Neural progenitor cell (in vitro differentiated cells): ENCODE data around the gene KRTAP5-1. TPM values are rescaled to one million over a fixed set of nuclear protein-coding genes. Genes with fewer than 3 reads are reported as not detected.
"Not testable (repeated sequence)": the region's sequence is repeated elsewhere in the genome, so short reads cannot be mapped to it uniquely, and the experiment has no call there.

Experiments
- DNase-seq: peaks from one replicate; pipeline ENCODE4 v3.0.0-alpha.2; 2016; ENCODE audit warnings: low spot score
- H2AFZ ChIP-seq: fragments of 200-600 bp; sonication (generic); replicated peaks from 2 replicates; pipeline ENCODE4 v1.6.1; 2016; ENCODE audit warnings: antibody characterized with exemption
- H3F3A ChIP-seq: fragments of 200-600 bp; sonication (generic); 2 replicates; pipeline ENCODE4 v1.6.1; 2016; ENCODE audit warnings: antibody characterized with exemption, low read depth
- H3K27ac ChIP-seq: fragments of 200-600 bp; sonication (generic); 2 replicates; pipeline ENCODE4 v1.5.1; 2016; ENCODE audit warnings: mild to moderate bottlenecking
- H3K27me3 ChIP-seq: fragments of 200-600 bp; sonication (generic); 2 replicates; pipeline ENCODE4 v1.6.1; 2016; ENCODE audit warnings: mild to moderate bottlenecking, moderate library complexity
- H3K36me3 ChIP-seq: fragments of 200-600 bp; sonication (generic); 2 replicates; pipeline ENCODE4 v1.5.1; 2016
- H3K4me1 ChIP-seq: fragments of 200-600 bp; sonication (generic); 2 replicates; pipeline ENCODE4 v1.6.1; 2016; ENCODE audit warnings: mixed run types
- H3K4me2 ChIP-seq: fragments of 200-600 bp; sonication (generic); 2 replicates; pipeline ENCODE4 v1.6.1; 2016
- H3K4me3 ChIP-seq: fragments of 200-600 bp; sonication (generic); 2 replicates; pipeline ENCODE4 v1.5.1; 2016
- H3K79me2 ChIP-seq: fragments of 200-600 bp; sonication (generic); 2 replicates; pipeline ENCODE4 v1.6.1; 2016; ENCODE audit warnings: low read depth
- H3K9ac ChIP-seq: fragments of 200-600 bp; sonication (generic); 2 replicates; pipeline ENCODE4 v1.6.1; 2016
- H3K9me3 ChIP-seq: fragments of 200-600 bp; sonication (generic); 2 replicates; pipeline ENCODE4 v1.5.1; 2016; ENCODE audit warnings: low read depth
- H4K20me1 ChIP-seq: fragments of 200-600 bp; sonication (generic); 2 replicates; pipeline ENCODE4 v1.6.1; 2016; ENCODE audit warnings: low read depth
- H3K27ac Mint-ChIP-seq: 3 replicates; pipeline ENCODE4 v1.8.0; 2021; ENCODE audit warnings: mixed read lengths
- H3K27me3 Mint-ChIP-seq: 2 replicates; pipeline ENCODE4 v1.8.0; 2022; ENCODE audit warnings: low read depth, mild to moderate bottlenecking, inconsistent platforms, moderate library complexity, mixed read lengths; ENCODE audit not compliant: insufficient read depth
- H3K36me3 Mint-ChIP-seq: 3 replicates; pipeline ENCODE4 v1.8.0; 2021; ENCODE audit warnings: mixed read lengths
- H3K4me1 Mint-ChIP-seq: 3 replicates; pipeline ENCODE4 v1.8.0; 2021; ENCODE audit warnings: mixed read lengths
- H3K4me3 Mint-ChIP-seq: 3 replicates; pipeline ENCODE4 v1.8.0; 2021; ENCODE audit warnings: mild to moderate bottlenecking, moderate library complexity, mixed read lengths
- H3K9me3 Mint-ChIP-seq: 3 replicates; pipeline ENCODE4 v1.8.0; 2020; ENCODE audit warnings: mixed read lengths
- EZH2 ChIP-seq: fragments of 200-600 bp; sonication (generic); IDR thresholded peaks from 2 replicates; pipeline ENCODE4 v1.6.1; 2017; ENCODE audit warnings: antibody characterized with exemption, mild to moderate bottlenecking, moderate library complexity
- EZH2phosphoT487 ChIP-seq: fragments of 200-600 bp; sonication (generic); IDR thresholded peaks from 2 replicates; pipeline ENCODE4 v1.6.1; 2017; ENCODE audit warnings: antibody characterized with exemption
- total RNA-seq: library from RNA; depleted of rRNA; stranded (reverse); fragments of >200 nt; gene quantifications from 2 replicates; pipeline ENCODE4 v1.2.3, GENCODE V29; 2015; ENCODE audit warnings: low replicate concordance
- TF ChIP-seq, protein P1 (sequence below): fragments of 200-600 bp; sonication (generic); IDR thresholded peaks from 2 replicates; pipeline ENCODE4 v1.5.1; 2017; ENCODE audit warnings: antibody characterized with exemption, mild to moderate bottlenecking

KRTAP5-1 gene
- total RNA-seq, 1 donor from 2014 or later = not detected

DNA sequence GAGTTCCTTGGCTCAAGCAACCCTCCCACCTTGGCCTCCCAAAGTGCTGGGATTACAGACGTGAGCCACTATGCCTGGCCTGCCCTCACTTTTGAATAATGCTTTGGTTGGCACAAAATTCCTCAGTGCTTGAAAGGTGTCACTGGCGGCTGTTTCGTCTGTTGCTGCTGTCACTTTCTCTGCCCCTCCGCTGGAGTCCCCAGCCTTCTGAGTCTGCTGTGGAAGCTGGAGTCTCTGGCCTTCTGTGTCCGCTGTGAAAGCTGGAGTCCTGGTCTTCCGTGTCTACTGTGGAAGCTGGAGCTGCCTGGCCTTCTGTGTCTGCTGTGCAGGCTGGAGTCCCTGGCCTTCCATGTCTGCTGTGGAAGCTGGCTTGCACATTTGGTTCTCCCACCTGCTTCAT, 4.9 kb upstream of the KRTAP5-1 start:
- no peaks in the 10 kb centered on the region for H3K4me1 Mint-ChIP-seq
- H3K27me3 Mint-ChIP-seq = peaks cover 21% of the 10 kb centered on the region
- Histone ChIP-seq H3F3A (no peaks in the 10 kb centered on the region), H2AFZ (no peak overlapping the region), H3K9me3 (no peaks in the 10 kb centered on the region), H3K4me2 (no peak overlapping the region), H3K36me3 (no peaks in the 10 kb centered on the region), H3K4me3 (no peak overlapping the region), H3K27ac (no peak overlapping the region), H3K79me2 (no peaks in the 10 kb centered on the region), H4K20me1 (no peaks in the 10 kb centered on the region), H3K9ac (no peak overlapping the region), H3K27me3 (peaks cover 69% of the 10 kb centered on the region), H3K4me1 (no peaks in the 10 kb centered on the region)
- no peak for TF ChIP-seq EZH2
- no peak for TF ChIP-seq EZH2phosphoT487
- TF ChIP-seq, protein P1, sequence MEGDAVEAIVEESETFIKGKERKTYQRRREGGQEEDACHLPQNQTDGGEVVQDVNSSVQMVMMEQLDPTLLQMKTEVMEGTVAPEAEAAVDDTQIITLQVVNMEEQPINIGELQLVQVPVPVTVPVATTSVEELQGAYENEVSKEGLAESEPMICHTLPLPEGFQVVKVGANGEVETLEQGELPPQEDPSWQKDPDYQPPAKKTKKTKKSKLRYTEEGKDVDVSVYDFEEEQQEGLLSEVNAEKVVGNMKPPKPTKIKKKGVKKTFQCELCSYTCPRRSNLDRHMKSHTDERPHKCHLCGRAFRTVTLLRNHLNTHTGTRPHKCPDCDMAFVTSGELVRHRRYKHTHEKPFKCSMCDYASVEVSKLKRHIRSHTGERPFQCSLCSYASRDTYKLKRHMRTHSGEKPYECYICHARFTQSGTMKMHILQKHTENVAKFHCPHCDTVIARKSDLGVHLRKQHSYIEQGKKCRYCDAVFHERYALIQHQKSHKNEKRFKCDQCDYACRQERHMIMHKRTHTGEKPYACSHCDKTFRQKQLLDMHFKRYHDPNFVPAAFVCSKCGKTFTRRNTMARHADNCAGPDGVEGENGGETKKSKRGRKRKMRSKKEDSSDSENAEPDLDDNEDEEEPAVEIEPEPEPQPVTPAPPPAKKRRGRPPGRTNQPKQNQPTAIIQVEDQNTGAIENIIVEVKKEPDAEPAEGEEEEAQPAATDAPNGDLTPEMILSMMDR = no peak
- no peak for DNase-seq
- no peaks in the 10 kb centered on the region for H3K36me3 Mint-ChIP-seq
- no peaks in the 10 kb centered on the region for H3K9me3 Mint-ChIP-seq
- no peak overlapping the region for H3K4me3 Mint-ChIP-seq
- H3K27ac Mint-ChIP-seq = no peak overlapping the region

DNA sequence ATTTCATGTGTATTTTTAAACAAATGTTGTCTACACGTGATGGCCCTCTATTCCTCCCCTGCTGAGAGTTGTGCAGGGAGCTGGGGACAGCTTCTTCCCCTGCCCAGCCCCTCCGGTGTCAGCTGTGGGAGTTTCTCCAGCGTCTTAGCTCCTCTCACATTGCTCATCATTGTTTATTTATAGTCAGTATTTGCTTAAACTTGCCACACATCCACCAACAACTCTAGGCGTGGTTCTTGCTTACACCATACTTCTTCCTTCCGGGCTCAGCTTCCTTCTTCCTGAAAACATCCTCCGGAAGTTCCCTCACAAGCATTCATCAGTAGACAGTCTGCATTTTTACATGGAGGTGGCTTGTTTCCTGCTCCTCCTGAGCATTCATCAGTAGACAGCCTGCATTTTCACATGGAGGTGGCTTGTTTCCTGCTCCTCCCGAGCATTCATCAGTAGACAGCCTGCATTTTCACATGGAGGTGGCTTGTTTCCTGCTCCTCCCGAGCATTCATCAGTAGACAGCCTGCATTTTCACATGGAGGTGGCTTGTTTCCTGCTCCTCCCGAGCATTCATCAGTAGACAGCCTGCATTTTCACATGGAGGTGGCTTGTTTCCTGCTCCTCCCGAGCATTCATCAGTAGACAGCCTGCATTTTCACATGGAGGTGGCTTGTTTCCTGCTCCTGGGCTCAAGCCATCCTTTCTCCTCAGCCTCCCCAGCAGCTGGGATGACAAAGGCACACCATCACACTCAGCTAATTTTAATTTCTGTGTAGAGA, 4.3 kb upstream of the KRTAP5-1 start:
- not testable (repeated sequence) for H3K79me2 ChIP-seq, DNase-seq, H3K9me3 ChIP-seq, H3K9me3 Mint-ChIP-seq, H3K36me3 ChIP-seq, H3F3A ChIP-seq, H3K4me1 ChIP-seq, H3K36me3 Mint-ChIP-seq, H3K27ac ChIP-seq, H2AFZ ChIP-seq, H3K4me2 ChIP-seq, H3K4me3 ChIP-seq, H3K27ac Mint-ChIP-seq, H3K4me1 Mint-ChIP-seq, H4K20me1 ChIP-seq, H3K4me3 Mint-ChIP-seq, H3K9ac ChIP-seq
- peaks cover 21% of the 10 kb centered on the region for H3K27me3 Mint-ChIP-seq
- peaks cover 64% of the 10 kb centered on the region for H3K27me3 ChIP-seq

DNA sequence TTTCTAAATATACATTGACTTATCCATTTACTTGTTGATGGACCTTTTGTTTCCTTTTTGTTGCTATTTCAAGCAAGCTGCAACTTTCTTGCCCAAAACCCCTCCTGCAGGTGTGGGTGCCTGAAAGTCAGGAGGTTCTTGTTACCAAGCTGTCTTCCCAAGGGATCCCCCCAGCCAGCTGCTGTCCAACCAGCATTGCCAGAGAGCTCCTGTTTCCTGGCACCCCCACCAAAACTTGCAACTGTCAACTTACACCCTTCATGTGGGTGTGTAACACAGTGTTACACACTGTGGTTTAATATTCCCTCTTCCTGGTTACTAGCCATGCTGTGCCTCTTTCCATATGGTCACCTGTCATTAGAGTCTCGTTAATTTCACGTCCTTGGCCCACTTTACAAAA, 1.6 kb upstream of the KRTAP5-1 start:
- no peak overlapping the region for H3K4me3 ChIP-seq
- no peaks in the 10 kb centered on the region for H4K20me1 ChIP-seq
- peaks cover 16% of the 10 kb centered on the region for H3K27me3 Mint-ChIP-seq
- no peaks in the 10 kb centered on the region for H3K4me1 Mint-ChIP-seq
- H3K27me3 ChIP-seq = peaks cover 38% of the 10 kb centered on the region
- no peak overlapping the region for H2AFZ ChIP-seq
- no peak overlapping the region for H3K27ac ChIP-seq
- H3F3A ChIP-seq = no peaks in the 10 kb centered on the region
- no peak overlapping the region for H3K9ac ChIP-seq
- H3K36me3 Mint-ChIP-seq = no peaks in the 10 kb centered on the region
- H3K36me3 ChIP-seq = no peaks in the 10 kb centered on the region
- H3K4me1 ChIP-seq = no peaks in the 10 kb centered on the region
- no peaks in the 10 kb centered on the region for H3K9me3 ChIP-seq
- H3K9me3 Mint-ChIP-seq = peaks cover 5% of the 10 kb centered on the region
- H3K4me2 ChIP-seq = no peak overlapping the region
- no peaks in the 10 kb centered on the region for H3K79me2 ChIP-seq
- DNase-seq = no peak
- no peak overlapping the region for H3K4me3 Mint-ChIP-seq
- no peak overlapping the region for H3K27ac Mint-ChIP-seq
- TF ChIP-seq, protein P1 = no peak
- TF ChIP-seq EZH2phosphoT487 (no peak), EZH2 (no peak)

DNA sequence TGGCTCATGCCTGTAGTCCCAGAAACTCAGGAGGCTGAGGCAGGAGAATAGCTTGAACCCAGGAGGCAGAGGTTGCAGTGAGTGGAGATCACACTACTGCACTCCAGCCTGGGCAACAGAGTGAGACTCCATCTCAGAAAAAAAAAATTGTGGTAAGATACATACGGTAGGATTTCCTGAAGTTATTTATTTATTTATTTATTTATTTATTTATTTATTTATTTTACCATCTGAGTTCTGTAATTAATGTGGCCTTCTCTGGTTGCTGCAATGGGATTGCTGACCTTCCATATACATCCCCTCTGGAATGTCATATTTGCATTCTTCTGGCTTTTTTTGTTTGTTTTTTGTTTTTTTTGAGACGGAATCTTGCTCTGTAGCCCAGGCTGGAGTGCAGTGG, 2.2 kb downstream of the KRTAP5-1 start:
- not testable (repeated sequence) for H3K4me2 ChIP-seq, H3K4me3 ChIP-seq, H3K4me1 Mint-ChIP-seq, H3K9me3 ChIP-seq, H3K27ac ChIP-seq, H3K27ac Mint-ChIP-seq, DNase-seq, H3K36me3 ChIP-seq, H3K36me3 Mint-ChIP-seq, H2AFZ ChIP-seq, H3K4me3 Mint-ChIP-seq, H3K4me1 ChIP-seq, H3K79me2 ChIP-seq, H4K20me1 ChIP-seq, H3F3A ChIP-seq, H3K9ac ChIP-seq
- peaks cover 16% of the 10 kb centered on the region for H3K27me3 Mint-ChIP-seq
- peaks cover 18% of the 10 kb centered on the region for H3K9me3 Mint-ChIP-seq
- H3K27me3 ChIP-seq = peaks cover 24% of the 10 kb centered on the region
